ENCODE measurements around the gene TBC1D8. TPM values are rescaled to one million over a fixed set of nuclear protein-coding genes. Genes with fewer than 3 reads are reported as not detected.

The TBC1D8 gene
- total and polyA plus RNA-seq, 2 donors (not counting 1 experiment from before 2014, with no cell fraction given) = 1.7 to 15.7 TPM

GRCh38 chr2:101179982-101180381, 28.8 kb upstream of the TBC1D8 start:
- H3K36me3 ChIP-seq (replicated peaks in 1 of 2; ENCODE audit: control extremely low read depth in 1 of 2, control insufficient read depth in 1 of 2, extremely low read depth in 1 of 2, insufficient read depth in 2 of 2, low read length in 1 of 2) = no peaks in the 10 kb centered on the region
- no peak overlapping the region for H3K27ac ChIP-seq (ENCODE audit: low read length in 2 of 2)
- H3K9ac ChIP-seq (ENCODE audit: low read length) = no peak overlapping the region
- no peaks in the 10 kb centered on the region for H3K79me2 ChIP-seq (ENCODE audit: control insufficient read depth, insufficient read depth, low read length)
- ChIA-PET POLR2A (interaction anchor here (0.7 kb wide), 3 partner anchors 12 to 770 kb away, joined by 3 to 9 read pairs (median 7); no protein-coding TSS in a partner anchor), CTCF (no interaction called here)
- no peaks in the 10 kb centered on the region for H3K27me3 ChIP-seq (replicated peaks in 1 of 4; ENCODE audit: control extremely low read depth in 1 of 4, control insufficient read depth in 3 of 4, insufficient read depth in 4 of 4, low read length in 3 of 4)
- H4K20me1 ChIP-seq (ENCODE audit: control insufficient read depth, insufficient read depth, low read length, poor library complexity, severe bottlenecking) = no peaks in the 10 kb centered on the region
- no CpG with 5 or more reads among the region's 3 CpGs for WGBS (ENCODE audit: insufficient coverage)
- intact Hi-C loops (cut with micrococcal nuclease) = no loop called here
- Mint-ChIP-seq H3K27me3 (no peaks in the 10 kb centered on the region), H3K27ac (no peak overlapping the region), H3K9me3 (ENCODE audit: insufficient read depth) (peaks cover 1% of the 10 kb centered on the region), H3K4me3 (no peak overlapping the region), H3K4me1 (peaks cover 4% of the 10 kb centered on the region)
- no peak overlapping the region for H2AFZ ChIP-seq (ENCODE audit: insufficient read depth, low read depth, low read length, poor library complexity, severe bottlenecking)
- no peak for TF ChIP-seq CTCF (IDR thresholded peaks at IDR 0.05)
- TF ChIP-seq EZH2 (IDR thresholded peaks at IDR 0.05; ENCODE audit: borderline replicate concordance, insufficient read depth, low read depth, low read length, poor library complexity, severe bottlenecking) = no peak
- ATAC-seq (ENCODE audit: low read depth) (no peak), DNase-seq (no peak)
- H3K4me2 ChIP-seq (replicated peaks; ENCODE audit: low read depth, low read length, poor library complexity, severe bottlenecking) = no peak overlapping the region
- H3K4me3 ChIP-seq (ENCODE audit: control extremely low read depth in 1 of 5, extremely low read depth in 1 of 5, insufficient read depth in 1 of 5, low read depth in 2 of 5, low read length in 4 of 5) = no peak overlapping the region
- peaks cover 0 to 1% of the 10 kb centered on the region in 2 donors for H3K4me1 ChIP-seq (ENCODE audit: control insufficient read depth in 2 of 2, insufficient read depth in 2 of 2, low read length in 2 of 2)
- peaks cover 0 to 4% (median 0%) of the 10 kb centered on the region in 3 donors for H3K9me3 ChIP-seq (ENCODE audit: control extremely low read depth in 1 of 3, control insufficient read depth in 2 of 3, insufficient read depth in 1 of 3, low read length in 2 of 3)

- Histone ChIP-seq H2AFZ (ENCODE audit: insufficient read depth, low read depth, low read length, poor library complexity, severe bottlenecking) (no peak overlapping the region), H3K79me2 (ENCODE audit: control insufficient read depth, insufficient read depth, low read length) (no peaks in the 10 kb centered on the region), H3K9me3 (ENCODE audit: control extremely low read depth in 1 of 3, control insufficient read depth in 2 of 3, insufficient read depth in 1 of 3, low read length in 2 of 3) (peaks cover 1 to 17% (median 11%) of the 10 kb centered on the region in 3 donors), H3K27ac (ENCODE audit: low read length in 2 of 2) (no peak overlapping the region), H3K27me3 (replicated peaks in 1 of 4; ENCODE audit: control extremely low read depth in 1 of 4, control insufficient read depth in 3 of 4, insufficient read depth in 4 of 4, low read length in 3 of 4) (no peaks in the 10 kb centered on the region), H3K4me1 (ENCODE audit: control insufficient read depth in 2 of 2, insufficient read depth in 2 of 2, low read length in 2 of 2) (peaks cover 14 to 20% of the 10 kb centered on the region in 2 donors), H3K4me2 (replicated peaks; ENCODE audit: low read depth, low read length, poor library complexity, severe bottlenecking) (no peak overlapping the region), H4K20me1 (ENCODE audit: control insufficient read depth, insufficient read depth, low read length, poor library complexity, severe bottlenecking) (no peaks in the 10 kb centered on the region), H3K4me3 (ENCODE audit: control extremely low read depth in 1 of 5, extremely low read depth in 1 of 5, insufficient read depth in 1 of 5, low read depth in 2 of 5, low read length in 4 of 5) (no peak overlapping the region), H3K9ac (ENCODE audit: low read length) (no peak overlapping the region), H3K36me3 (replicated peaks in 1 of 2; ENCODE audit: control extremely low read depth in 1 of 2, control insufficient read depth in 1 of 2, extremely low read depth in 1 of 2, insufficient read depth in 2 of 2, low read length in 1 of 2) (no peaks in the 10 kb centered on the region)
- intact Hi-C loops (cut with micrococcal nuclease) = no loop called here
- TF ChIP-seq CTCF (IDR thresholded peaks at IDR 0.05) (no peak), EZH2 (IDR thresholded peaks at IDR 0.05; ENCODE audit: borderline replicate concordance, insufficient read depth, low read depth, low read length, poor library complexity, severe bottlenecking) (no peak)
- H3K27ac Mint-ChIP-seq = no peak overlapping the region
- no peaks in the 10 kb centered on the region for H3K27me3 Mint-ChIP-seq
- DNase-seq (no peak), ATAC-seq (ENCODE audit: low read depth) (no peak)
- peaks cover 4% of the 10 kb centered on the region for H3K9me3 Mint-ChIP-seq (ENCODE audit: insufficient read depth)
- H3K4me1 Mint-ChIP-seq = peaks cover 24% of the 10 kb centered on the region
- ChIA-PET POLR2A (interaction anchor here (0.5 kb wide), 1 partner anchor 579 kb away, joined by 4 read pairs; no protein-coding TSS in a partner anchor), CTCF (no interaction called here)
- WGBS (ENCODE audit: insufficient coverage) = 88% methylated on average over 3 of the region's 4 CpGs
- no peak overlapping the region for H3K4me3 Mint-ChIP-seq
Observed at GRCh38 chr2:101176803-101177202, 25.6 kb upstream of the TBC1D8 start.

Data from B cell (primary cell).